ENCODE results near the gene SLC6A7.

Gene SLC6A7

GRCh38 chr5:150189728-150190502 lies at the start of gene SLC6A7:
Gene SLC6A7, plus strand, starts transcription at chr5:150190062. Its CDS starts 266 bp downstream, at chr5:150190328.
- DNase-seq (ENCODE audit: low read depth in 1 of 2, low spot score in 1 of 2), result no peak

DNA sequence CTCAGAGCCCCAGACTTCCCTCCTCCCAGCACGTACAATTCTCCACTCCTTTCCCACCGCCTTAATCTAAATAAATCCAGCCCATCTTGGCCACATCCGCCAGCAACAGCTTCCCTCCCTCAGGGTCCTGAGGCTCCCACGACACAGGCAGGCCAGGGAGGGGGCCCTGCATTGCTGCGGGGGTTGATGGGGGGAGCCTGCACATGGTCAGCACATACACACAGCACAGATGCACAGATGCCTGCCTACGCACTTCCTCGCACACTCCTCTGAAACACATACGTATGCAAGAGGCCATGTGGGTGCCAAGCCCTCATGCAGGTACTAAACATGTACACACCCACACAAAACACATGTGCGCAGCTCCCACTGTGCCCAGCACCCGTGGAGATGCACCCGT lies 49.0 kb upstream of the SLC6A7 start:
- no peak for DNase-seq (ENCODE audit: low read depth in 1 of 2, low spot score in 1 of 2)

DNA sequence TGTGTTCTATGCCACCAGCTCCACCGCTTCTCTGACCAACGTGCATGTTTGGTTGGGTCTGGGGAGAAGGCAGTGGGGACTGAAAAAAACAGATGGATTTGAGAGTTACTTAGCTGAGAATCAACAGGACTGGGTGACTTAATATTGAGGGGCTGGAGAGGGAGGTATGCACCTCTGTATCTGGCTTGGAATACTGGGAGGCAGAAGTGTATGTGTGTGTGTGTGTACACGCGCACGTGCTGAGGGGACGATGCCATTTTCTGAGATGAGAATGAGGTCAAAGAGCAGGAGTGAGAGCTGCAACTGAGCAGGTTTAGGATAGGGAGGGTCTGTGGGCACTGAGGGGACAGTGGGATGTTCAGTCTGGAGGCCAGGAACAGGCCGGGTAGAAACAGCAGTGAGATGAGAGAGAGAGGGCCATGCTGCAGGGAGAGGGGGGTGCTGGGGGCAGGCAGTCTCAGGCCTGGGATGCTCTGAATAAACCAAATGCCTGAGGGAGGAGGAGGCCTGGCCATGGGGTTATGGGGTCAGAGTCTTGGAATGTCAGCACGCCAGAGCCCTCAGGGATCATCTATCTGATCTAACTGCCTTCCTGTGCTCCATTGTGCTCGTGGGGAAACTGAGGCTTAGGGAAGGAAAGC lies 48.2 kb upstream of the SLC6A7 start:
- no peak for DNase-seq (ENCODE audit: low read depth in 1 of 2, low spot score in 1 of 2)

DNA sequence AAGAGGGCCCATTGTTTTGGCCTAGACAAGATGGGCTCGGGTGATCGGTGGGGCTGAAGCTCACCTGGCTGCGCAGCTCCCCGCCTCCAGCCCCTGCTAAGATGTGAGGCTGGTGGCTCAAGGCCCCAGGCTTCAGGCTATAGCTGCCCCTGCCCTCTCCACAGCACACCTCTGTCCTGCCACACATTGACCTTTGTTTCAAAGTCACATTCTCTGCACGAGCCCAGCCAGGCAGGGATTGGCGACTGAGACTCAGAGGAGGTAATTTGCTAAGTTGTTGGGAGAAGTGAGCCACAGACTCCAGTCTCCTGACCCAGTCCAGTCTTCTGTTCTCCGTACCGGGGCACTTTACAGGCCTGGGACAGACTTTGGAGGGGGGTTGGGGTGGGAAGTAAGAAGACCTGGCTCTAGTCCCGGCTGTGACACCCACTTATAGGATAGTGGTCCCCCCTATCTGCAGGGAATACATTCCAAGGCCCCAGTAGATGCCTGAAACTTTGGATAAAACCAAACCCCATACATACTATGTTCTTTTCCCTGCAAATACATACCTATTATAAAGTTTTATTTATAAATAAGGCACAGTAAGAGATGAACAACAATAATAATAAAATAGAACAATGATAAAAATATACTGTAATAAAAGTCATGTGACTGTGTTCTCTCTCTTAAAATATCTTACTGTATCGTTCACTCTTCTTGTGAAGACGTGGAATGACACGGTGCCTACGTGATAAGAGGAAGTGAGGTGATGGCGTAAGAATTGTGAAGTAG lies 47.5 kb upstream of the SLC6A7 start:
- no peak for DNase-seq (ENCODE audit: low read depth in 1 of 2, low spot score in 1 of 2)

DNA sequence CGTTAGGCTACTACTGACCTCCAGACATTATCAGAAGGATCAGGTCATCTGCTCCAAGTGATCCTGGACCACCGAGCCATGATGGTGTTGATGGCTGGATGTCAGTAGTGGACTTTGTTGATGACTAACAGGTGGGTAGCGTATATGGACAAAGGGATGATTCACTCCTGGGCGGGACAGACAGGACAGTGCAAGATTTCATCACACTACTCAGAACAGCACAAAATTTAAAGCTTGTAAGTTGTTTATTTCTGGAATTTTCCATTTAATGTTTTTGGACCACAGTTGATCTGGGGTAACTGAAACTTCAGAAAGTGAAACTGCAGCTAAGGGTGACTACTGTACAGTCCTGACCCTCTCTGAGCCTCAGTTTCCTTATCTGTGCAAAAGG lies 46.9 kb upstream of the SLC6A7 start:
- no peak for DNase-seq (ENCODE audit: low read depth in 1 of 2, low spot score in 1 of 2)

DNA sequence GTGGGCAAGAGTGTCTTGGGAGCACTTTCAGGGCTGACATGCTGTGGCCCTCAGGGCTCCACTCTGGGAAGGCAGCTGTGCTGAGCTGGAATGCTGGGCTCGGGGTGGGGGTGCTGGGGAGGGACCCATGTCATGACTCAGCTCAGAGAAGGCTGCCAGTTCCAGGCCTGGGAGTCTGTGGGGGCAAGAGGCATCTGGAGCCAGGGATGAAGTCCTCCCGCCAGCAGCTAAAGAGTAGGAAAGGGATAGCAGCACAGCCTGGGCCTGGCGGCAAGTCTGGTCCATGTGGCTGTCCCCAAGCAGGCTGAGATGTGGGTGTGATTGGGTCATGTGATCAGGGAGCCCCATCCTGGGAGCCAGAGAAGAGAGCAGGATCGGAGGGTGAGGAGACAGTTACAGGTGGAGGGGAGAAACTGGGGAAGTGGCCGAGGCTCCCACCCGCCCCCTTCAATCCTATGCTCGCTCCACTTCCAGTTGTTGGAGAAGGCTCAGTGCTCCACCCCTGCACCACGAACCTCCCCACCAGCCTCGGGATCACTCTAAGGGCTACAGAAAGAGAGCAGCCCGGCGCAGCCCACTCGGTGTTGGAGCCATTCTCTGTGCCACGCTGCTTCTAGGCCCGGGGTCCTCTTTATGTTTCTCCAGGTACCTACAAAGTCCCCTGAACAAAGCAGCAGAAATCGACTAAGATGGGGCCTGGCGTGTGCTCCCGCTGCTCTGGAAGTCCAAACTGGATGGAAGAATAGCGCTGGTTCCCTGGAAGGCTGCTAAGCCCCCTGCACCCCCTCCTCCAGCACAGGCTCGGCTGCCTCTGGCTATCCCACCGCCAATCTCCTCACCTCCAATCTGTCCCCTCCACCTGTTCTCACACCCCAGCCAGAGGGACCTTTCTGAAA lies 46.3 kb upstream of the SLC6A7 start:
- no peak for DNase-seq (ENCODE audit: low read depth in 1 of 2, low spot score in 1 of 2)

- DNase-seq (ENCODE audit: low read depth in 1 of 2, low spot score in 1 of 2), result no peak
These were observed 45.5 kb upstream of the SLC6A7 start for GRCh38 chr5:150144246-150144801.

DNA sequence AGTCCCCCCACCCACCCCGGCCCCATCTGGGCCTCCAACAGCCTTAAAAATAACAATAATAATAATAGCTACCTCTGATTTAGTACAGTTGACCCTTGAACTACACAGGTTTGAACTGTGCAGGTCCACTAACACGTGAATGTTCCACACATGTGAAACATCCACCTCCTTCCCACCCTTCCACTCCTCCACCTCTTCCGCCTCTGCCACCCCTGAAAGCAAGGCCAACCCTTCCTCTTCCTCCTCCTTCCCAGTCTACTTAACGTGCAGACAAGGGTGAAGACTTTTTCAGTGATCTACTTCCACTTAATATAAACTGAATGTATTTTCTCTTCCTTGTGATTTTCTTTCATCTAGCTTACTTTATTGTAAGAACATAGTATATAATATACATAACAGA lies 45.0 kb upstream of the SLC6A7 start:
- DNase-seq (ENCODE audit: low read depth in 1 of 2, low spot score in 1 of 2), result no peak

- DNase-seq (ENCODE audit: low read depth in 1 of 2, low spot score in 1 of 2), result no peak
These were observed 43.6 kb upstream of the SLC6A7 start for GRCh38 chr5:150146235-150146634.

GRCh38 chr5:150146862-150147601 lies 42.8 kb upstream of the SLC6A7 start:
- DNase-seq (ENCODE audit: low read depth in 1 of 2, low spot score in 1 of 2), result no peak

DNA sequence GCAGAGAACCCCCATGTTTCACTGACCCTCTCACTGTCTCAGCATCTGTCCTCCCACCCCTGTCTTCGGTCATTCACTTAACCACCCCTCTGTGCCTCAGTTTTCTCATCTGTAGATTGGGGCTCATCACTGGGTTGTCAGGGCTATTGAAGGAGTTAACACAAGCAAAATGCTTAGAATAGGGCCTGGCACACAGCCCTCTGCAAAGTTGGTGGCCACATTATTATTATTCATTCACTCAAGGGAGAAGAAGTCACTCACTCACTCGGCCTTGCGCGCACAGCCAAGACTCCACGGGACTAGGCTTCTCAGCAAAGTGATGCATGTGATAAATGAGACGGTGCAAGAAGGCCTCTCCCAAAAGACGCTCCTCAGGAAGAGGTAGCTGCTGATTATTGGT lies 42.2 kb upstream of the SLC6A7 start:
- no peak for DNase-seq (ENCODE audit: low read depth in 1 of 2, low spot score in 1 of 2)

DNA sequence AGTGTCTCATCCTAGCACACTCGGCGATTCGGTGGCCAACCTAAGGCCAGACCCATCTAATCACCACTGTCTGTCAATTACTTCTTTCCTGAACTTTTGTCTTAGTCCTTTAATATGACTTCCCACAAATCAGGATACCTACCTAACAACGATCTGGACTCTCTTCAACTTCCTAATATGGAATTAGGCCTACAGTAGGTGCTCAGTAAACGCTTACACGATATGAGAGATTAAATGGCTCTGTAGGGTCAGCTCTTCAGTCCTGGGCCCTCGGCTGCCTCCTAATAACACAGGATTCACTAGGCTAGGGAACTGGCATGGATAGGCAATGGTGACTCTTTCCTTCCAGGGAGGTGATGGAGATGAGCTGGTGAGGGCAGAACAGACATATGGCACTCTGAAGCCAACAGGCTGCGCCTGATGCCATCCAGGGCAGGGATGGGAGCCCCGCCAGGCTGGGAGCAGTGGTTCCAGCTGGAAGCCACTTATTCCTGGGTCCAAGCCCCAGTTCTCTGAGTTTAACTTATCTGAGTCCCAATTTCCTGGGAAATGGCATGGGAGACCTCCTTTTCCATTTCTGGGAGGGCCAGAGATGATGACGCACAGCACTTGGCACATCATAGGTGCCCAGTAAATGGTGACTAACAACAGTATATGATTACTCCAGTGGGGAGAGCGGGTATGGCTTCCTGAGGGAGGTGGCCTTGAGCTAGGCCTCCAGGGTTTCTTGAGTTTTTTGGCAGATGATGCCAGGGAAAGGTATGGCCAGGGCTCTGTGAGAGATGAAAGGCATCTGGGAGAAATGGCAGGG lies 41.5 kb upstream of the SLC6A7 start:
- DNase-seq (ENCODE audit: low read depth in 1 of 2, low spot score in 1 of 2), result no peak

DNA sequence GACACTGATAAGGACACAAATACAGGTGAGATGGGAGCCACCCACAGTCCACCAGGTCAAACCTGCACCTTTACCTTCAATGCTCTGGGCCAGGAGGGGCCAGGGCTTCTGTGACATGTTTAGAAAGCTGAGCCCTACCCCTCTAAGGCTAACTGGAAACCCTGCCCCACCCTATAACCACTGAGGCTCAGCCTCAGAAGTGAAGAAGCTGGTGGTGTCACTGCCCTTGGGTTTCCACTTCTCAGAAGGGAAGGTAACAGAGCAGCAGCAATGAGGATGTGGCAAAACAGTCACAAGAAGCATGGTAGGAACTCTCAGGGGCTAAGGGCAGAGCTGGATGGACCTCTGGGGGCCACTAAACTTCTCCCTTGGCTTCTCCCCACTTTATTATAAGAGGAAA lies 40.2 kb upstream of the SLC6A7 start:
- DNase-seq (ENCODE audit: low read depth in 1 of 2, low spot score in 1 of 2), result no peak

DNA sequence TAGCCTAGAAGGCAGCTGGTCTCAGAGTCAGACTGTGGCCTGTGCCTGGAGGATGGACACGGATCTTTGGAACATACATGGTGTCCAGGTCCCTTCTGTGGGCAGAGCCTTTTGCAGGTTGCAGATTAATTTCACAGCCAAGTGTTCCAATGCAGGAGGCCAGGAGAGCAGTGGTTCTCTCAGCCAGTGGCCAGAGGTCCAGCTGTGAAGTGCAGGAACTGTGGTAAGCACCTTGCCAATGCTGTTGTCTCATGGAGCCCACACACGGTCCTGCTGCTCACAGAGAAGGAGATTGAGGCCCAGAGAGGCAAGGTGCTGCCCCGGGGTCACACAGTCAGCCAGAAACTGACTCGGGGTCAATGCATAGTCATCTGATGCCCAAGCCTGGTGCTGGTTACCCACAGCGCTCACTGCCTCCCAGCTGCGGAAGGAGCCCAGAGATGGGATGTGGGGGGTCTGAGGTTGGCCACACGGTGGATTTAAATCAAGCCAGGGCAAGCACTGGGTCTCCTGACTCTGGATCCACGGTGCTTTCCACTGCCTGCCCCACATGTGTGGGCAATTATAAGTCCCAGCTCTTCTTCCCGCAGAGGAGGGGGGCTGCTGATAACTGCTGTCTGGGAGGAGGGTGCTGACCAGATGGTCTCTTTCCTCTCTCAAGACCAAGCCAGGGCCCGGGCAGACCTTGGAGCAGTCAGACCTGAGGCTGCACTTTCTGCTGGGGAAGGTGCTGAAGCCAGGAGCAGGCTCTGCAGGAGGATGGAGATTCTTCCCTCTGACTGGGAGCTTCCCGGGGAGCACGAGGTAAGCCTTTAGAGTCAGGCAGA lies 37.0 kb upstream of the SLC6A7 start:
- DNase-seq (ENCODE audit: low read depth in 1 of 2, low spot score in 1 of 2), result no peak

DNA sequence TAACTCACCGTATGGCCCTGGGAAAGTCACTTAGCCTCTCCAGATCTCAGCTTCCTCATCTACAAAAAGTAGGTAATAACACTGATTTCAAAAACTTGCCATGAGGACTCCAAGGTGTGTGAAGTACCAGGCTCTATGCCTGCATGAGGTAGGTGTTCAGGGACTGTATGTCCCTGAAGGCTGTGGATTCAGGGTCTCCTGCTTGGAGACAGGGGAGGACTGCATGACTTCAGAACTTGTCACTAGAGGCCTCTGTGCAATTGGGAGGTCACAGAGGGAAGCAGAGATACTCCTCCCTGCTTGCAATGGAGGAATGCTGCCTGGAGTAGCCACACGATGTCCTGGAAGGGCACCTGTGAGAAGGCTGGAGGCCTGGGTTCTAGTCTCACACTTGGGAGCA lies 36.4 kb upstream of the SLC6A7 start:
- no peak for DNase-seq (ENCODE audit: low read depth in 1 of 2, low spot score in 1 of 2)

- DNase-seq (ENCODE audit: low read depth in 1 of 2, low spot score in 1 of 2), result no peak
These were observed 35.8 kb upstream of the SLC6A7 start for GRCh38 chr5:150153957-150154617.

DNA sequence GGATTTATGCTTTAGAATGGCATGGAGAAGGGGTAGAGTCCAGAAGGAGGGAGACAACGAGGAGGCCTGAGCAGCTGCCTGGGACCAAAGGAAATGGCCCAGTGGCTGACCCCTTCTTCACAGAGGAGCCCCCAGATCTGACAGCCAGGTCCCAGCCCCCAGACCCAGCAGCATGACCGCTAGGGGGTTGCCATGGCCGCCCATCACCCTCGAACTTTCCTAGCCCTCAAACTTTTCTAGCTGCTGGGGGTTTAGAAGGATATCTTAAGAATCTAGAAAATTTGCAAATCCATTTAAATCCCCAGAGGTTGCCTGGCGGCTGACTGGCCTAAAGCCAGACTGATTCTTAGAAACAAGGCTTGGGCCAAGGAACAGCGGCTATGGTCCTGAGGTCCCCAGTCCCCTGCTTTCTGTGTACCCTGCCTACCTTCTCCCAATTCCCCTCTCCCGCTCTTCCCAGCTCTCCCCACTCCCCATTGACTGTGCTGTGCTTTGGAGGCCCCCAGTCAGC lies 35.2 kb upstream of the SLC6A7 start:
- DNase-seq (ENCODE audit: low read depth in 1 of 2, low spot score in 1 of 2), result no peak

Data from activated T-helper 1 cell treated with anti-CD3 and anti-CD28 coated beads, Interleukin-2, amount 50 U/mL, for 16 hours (primary cell).